ENCODE data around the gene METTL9. TPM values are rescaled to one million over a fixed set of nuclear protein-coding genes. Genes with fewer than 3 reads are reported as not detected.
"Not testable (repeated sequence)": the region's sequence is repeated elsewhere in the genome, so short reads cannot be mapped to it uniquely, and the experiment has no call there.

METTL9 gene
- total and polyA plus RNA-seq, 9 donors, result 62.9 to 222 (median 87.0) TPM

GRCh38 chr16:21563676-21564075 lies 35.7 kb upstream of the METTL9 start:
- TF ChIP-seq CTCF (IDR thresholded peaks at IDR 0.05) (no peak), EP300 (IDR thresholded peaks at IDR 0.05) (no peak), POLR2A (IDR thresholded peaks at IDR 0.05) (no peak)
- intact Hi-C loops (cut with DNase I), result no loop called here
- no peak overlapping the region for H3K4me3 ChIP-seq
- H3K36me3 ChIP-seq, result no peaks in the 10 kb centered on the region
- no peaks in the 10 kb centered on the region for H3K27me3 ChIP-seq
- no peak overlapping the region for H3K27ac ChIP-seq
- no peaks in the 10 kb centered on the region for H3K4me1 ChIP-seq (ENCODE audit: insufficient read depth)
- H3K9me3 ChIP-seq, result no peaks in the 10 kb centered on the region
- DNase-seq, result no peak
- 85 to 95% (median 94%) methylated on average over 2 of the region's 2 CpGs for WGBS, 3 donors

GRCh38 chr16:21564367-21564766 lies 35.0 kb upstream of the METTL9 start:
- intact Hi-C loops (cut with DNase I); H3K4me3 ChIP-seq; H3K4me1 ChIP-seq (ENCODE audit: insufficient read depth); H3K27me3 ChIP-seq; DNase-seq; H3K36me3 ChIP-seq; H3K27ac ChIP-seq; H3K9me3 ChIP-seq: not testable (repeated sequence)
- WGBS, 3 donors, result 74 to 88% (median 84%) methylated on average over 1 of the region's 1 CpG

- intact Hi-C loops (cut with DNase I), result loop anchor here in 1 of 4 donors (5.0 kb wide), 1 partner anchor 1127 kb away; no protein-coding TSS in a partner anchor
- TF ChIP-seq CTCF (IDR thresholded peaks at IDR 0.05) (no peak), EP300 (IDR thresholded peaks at IDR 0.05) (no peak), POLR2A (IDR thresholded peaks at IDR 0.05) (no peak)
- Histone ChIP-seq H3K27me3 (no peaks in the 10 kb centered on the region), H3K27ac (no peak overlapping the region), H3K4me1 (ENCODE audit: insufficient read depth) (no peaks in the 10 kb centered on the region), H3K4me3 (no peak overlapping the region), H3K36me3 (no peaks in the 10 kb centered on the region), H3K9me3 (no peaks in the 10 kb centered on the region)
- WGBS, 3 donors, result 32 to 43% (median 41%) methylated on average over 2 of the region's 2 CpGs
- DNase-seq, result no peak
Measured at GRCh38 chr16:21565507-21565860, 33.9 kb upstream of the METTL9 start.

GRCh38 chr16:21565861-21566669 lies 33.3 kb upstream of the METTL9 start:
- 67 to 70% (median 70%) methylated on average over 13 of the region's 13 CpGs for WGBS, 3 donors
- intact Hi-C loops (cut with DNase I), result loop anchor here in 1 of 4 donors (5.0 kb wide), 1 partner anchor 1126 kb away; no protein-coding TSS in a partner anchor
- Histone ChIP-seq H3K4me1 (ENCODE audit: insufficient read depth) (no peaks in the 10 kb centered on the region), H3K27me3 (no peaks in the 10 kb centered on the region), H3K36me3 (no peaks in the 10 kb centered on the region), H3K9me3 (no peaks in the 10 kb centered on the region), H3K27ac (no peak overlapping the region), H3K4me3 (no peak overlapping the region)
- no peak for TF ChIP-seq CTCF (IDR thresholded peaks at IDR 0.05)
- TF ChIP-seq POLR2A (IDR thresholded peaks at IDR 0.05), result no peak
- no peak for TF ChIP-seq EP300 (IDR thresholded peaks at IDR 0.05)
- no peak for DNase-seq

- TF ChIP-seq POLR2A (IDR thresholded peaks at IDR 0.05) (no peak), EP300 (IDR thresholded peaks at IDR 0.05) (no peak), CTCF (IDR thresholded peaks at IDR 0.05) (no peak)
- Histone ChIP-seq H3K4me1 (ENCODE audit: insufficient read depth) (no peaks in the 10 kb centered on the region), H3K27me3 (no peaks in the 10 kb centered on the region), H3K27ac (no peak overlapping the region), H3K4me3 (no peak overlapping the region), H3K9me3 (no peaks in the 10 kb centered on the region), H3K36me3 (no peaks in the 10 kb centered on the region)
- no peak for DNase-seq
- 77 to 78% (median 77%) methylated on average over 4 of the region's 4 CpGs for WGBS, 3 donors
- intact Hi-C loops (cut with DNase I), result loop anchor here in 1 of 4 donors (5.0 kb wide), 1 partner anchor 1125 kb away; no protein-coding TSS in a partner anchor
Measured at GRCh38 chr16:21566891-21567414, 32.4 kb upstream of the METTL9 start.

GRCh38 chr16:21567496-21567895 lies 31.9 kb upstream of the METTL9 start:
- DNase-seq, result not testable (repeated sequence)
- intact Hi-C loops (cut with DNase I), result loop anchor here in 1 of 4 donors (5.0 kb wide), 1 partner anchor 1125 kb away; no protein-coding TSS in a partner anchor
- WGBS, 3 donors, result 89 to 92% (median 90%) methylated on average over 4 of the region's 4 CpGs

More at GRCh38 chr16:21567496-21567895, 31.9 kb upstream of the METTL9 start:
- not testable (repeated sequence) for H3K4me1 ChIP-seq (ENCODE audit: insufficient read depth); H3K36me3 ChIP-seq; H3K27me3 ChIP-seq; H3K4me3 ChIP-seq; H3K9me3 ChIP-seq; H3K27ac ChIP-seq

Measured in ovary (tissue), 9 donors.